SK-N-SH (cell line): ENCODE results near the gene MIDN.

ENCODE experiments used
- CHD2 ChIP-seq: fragments of 150-350 bp; IDR thresholded peaks from 2 replicates; pipeline ENCODE4 v1.6.1; 2018; ENCODE audit warnings: low read length; ENCODE audit not compliant: partially characterized antibody
- CTCF ChIP-seq: fragments of 200-600 bp; sonication (generic); IDR thresholded peaks from 2 replicates; pipeline ENCODE4 v1.6.1; 2017; ENCODE audit warnings: antibody characterized with exemption, mild to moderate bottlenecking, moderate library complexity
- EP300 ChIP-seq, 2 experiments: IDR thresholded peaks; 2 replicates each; pipeline versions ENCODE4 v1.4.0 to v1.6.1; 2012; ENCODE audit warnings: borderline replicate concordance in 1 of 2, low read depth in 1 of 2, low read length in 1 of 2
- FOXM1 ChIP-seq: IDR thresholded peaks from 2 replicates; pipeline ENCODE4 v1.4.0; 2012; ENCODE audit warnings: low read depth, mild to moderate bottlenecking
- GABPA ChIP-seq: IDR thresholded peaks from 2 replicates; pipeline ENCODE4 v1.4.0; 2012; ENCODE audit warnings: low read depth, mild to moderate bottlenecking
- MAX ChIP-seq: IDR thresholded peaks from 2 replicates; pipeline ENCODE4 v1.4.0; 2012; ENCODE audit warnings: low read depth
- NRF1 ChIP-seq: IDR thresholded peaks from 2 replicates; pipeline ENCODE4 v1.6.1; 2012; ENCODE audit warnings: low read depth, mild to moderate bottlenecking, low read length
- POLR2AphosphoS5 ChIP-seq: IDR thresholded peaks from 2 replicates; pipeline ENCODE4 v1.6.1; 2012; ENCODE audit warnings: low read depth, low read length
- RAD21 ChIP-seq: IDR thresholded peaks from 2 replicates; pipeline ENCODE4 v1.6.1; 2012; ENCODE audit warnings: mild to moderate bottlenecking, low read length
- REST ChIP-seq: IDR thresholded peaks from 2 replicates; pipeline ENCODE4 v1.6.1; 2012; ENCODE audit warnings: mild to moderate bottlenecking, low read depth, low read length, moderate library complexity
- RFX5 ChIP-seq: IDR thresholded peaks from 2 replicates; pipeline ENCODE4 v1.6.1; 2012; ENCODE audit warnings: mild to moderate bottlenecking, improper control_type of control experiment, low read length
- YY1 ChIP-seq: IDR thresholded peaks from 2 replicates; pipeline ENCODE4 v1.4.0; 2012; ENCODE audit warnings: low read depth, mild to moderate bottlenecking

GRCh38 chr19:1258707-1259205 is 10.4 kb downstream of the MIDN start:
- TF ChIP-seq REST: no peak
- no peak for TF ChIP-seq EP300 (IDR thresholded peaks at IDR 0.05; ENCODE audit: borderline replicate concordance in 1 of 2, low read depth in 1 of 2, low read length in 1 of 2)
- TF ChIP-seq CTCF: no peak
- no peak for TF ChIP-seq FOXM1
- no peak for TF ChIP-seq CHD2
- TF ChIP-seq YY1: no peak
- no peak for TF ChIP-seq GABPA
- TF ChIP-seq POLR2AphosphoS5: no peak
- no peak for TF ChIP-seq RFX5
- no peak for TF ChIP-seq NRF1
- no peak for TF ChIP-seq MAX
- TF ChIP-seq RAD21: no peak
